ENCODE measurements around the gene SCUBE3. TPM values are rescaled to one million over a fixed set of nuclear protein-coding genes. Genes with fewer than 3 reads are reported as not detected.
A peak's percentile ranks its signal among the peaks of the same experiment; 100 is the strongest.

The SCUBE3 gene
- total and polyA plus RNA-seq, 2 experiments from 2014 or later = 24.0 to 31.5 TPM

DNA sequence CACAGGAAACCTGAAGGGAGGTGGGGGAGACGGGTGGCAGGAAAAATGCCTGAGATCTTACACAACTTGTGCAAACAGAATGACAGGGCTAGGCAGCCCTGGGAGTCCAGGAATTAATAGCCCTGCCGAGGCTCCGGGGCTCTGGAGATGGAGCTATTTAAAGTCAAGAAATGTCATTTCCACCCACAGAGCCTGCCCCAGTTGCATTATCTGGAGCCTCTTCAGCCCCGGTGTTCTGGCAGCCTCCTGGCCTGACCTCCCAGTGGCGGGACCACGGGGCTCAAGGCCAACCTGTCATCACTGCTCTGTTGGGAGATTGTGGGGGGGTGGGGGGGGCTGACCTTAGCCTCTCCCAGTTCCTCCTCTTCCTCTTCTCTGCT is 28.5 kb upstream of the SCUBE3 start:
- H3K9me3 ChIP-seq (ENCODE audit: low read depth) = no peaks in the 10 kb centered on the region
- peaks cover 48% of the 10 kb centered on the region for H3F3A ChIP-seq (ENCODE audit: insufficient read depth)
- H3K27me3 ChIP-seq (replicated peaks; ENCODE audit: insufficient read depth) = no peaks in the 10 kb centered on the region
- peak; percentile 75 for DNase-seq
- no peaks in the 10 kb centered on the region for H3K9me2 ChIP-seq (ENCODE audit: insufficient read depth)
- H2AFZ ChIP-seq = peak overlapping the region; percentile 30; the same call in 1 of the 2 replicates
- peak overlapping the region; percentile 41 for H3K27ac ChIP-seq
- WGBS, 2 experiments (ENCODE audit: low coverage in 1 of 2, low lambda C conversion rate in 2 of 2, missing lambda C conversion rate in 2 of 2) = 0 to 4% methylated on average over 3 to 6 of the region's 6 CpGs
- in situ Hi-C loops (cut with MboI) = no loop called here
- no peaks in the 10 kb centered on the region for H3K36me3 ChIP-seq (ENCODE audit: low read depth)
- peak overlapping the region; percentile 65 for H3K4me2 ChIP-seq (ENCODE audit: unreplicated experiment)
- no peak overlapping the region for H3K4me3 ChIP-seq
- no peaks in the 10 kb centered on the region for H3K79me2 ChIP-seq (ENCODE audit: insufficient read depth)
- H3K9ac ChIP-seq = no peak overlapping the region
- peaks cover 49% of the 10 kb centered on the region for H3K4me1 ChIP-seq (ENCODE audit: insufficient read depth)
- TF ChIP-seq EZH2 (IDR thresholded peaks at IDR 0.05; ENCODE audit: insufficient read depth, poor library complexity, severe bottlenecking) (no peak), EZH2phosphoT487 (IDR thresholded peaks at IDR 0.05; ENCODE audit: insufficient read depth, low read depth) (no peak)
- H4K20me1 ChIP-seq (ENCODE audit: insufficient read depth) = no peaks in the 10 kb centered on the region

- Histone ChIP-seq H3F3A (ENCODE audit: insufficient read depth) (peaks cover 41% of the 10 kb centered on the region), H3K36me3 (ENCODE audit: low read depth) (no peaks in the 10 kb centered on the region), H3K4me3 (no peak overlapping the region), H3K79me2 (ENCODE audit: insufficient read depth) (no peaks in the 10 kb centered on the region), H2AFZ (no peak overlapping the region), H3K27ac (peak overlapping the region; percentile 41; the same call in 1 of the 2 replicates), H3K9me3 (ENCODE audit: low read depth) (no peaks in the 10 kb centered on the region), H3K27me3 (replicated peaks; ENCODE audit: insufficient read depth) (no peaks in the 10 kb centered on the region), H3K4me1 (ENCODE audit: insufficient read depth) (peaks cover 47% of the 10 kb centered on the region), H3K9me2 (ENCODE audit: insufficient read depth) (no peaks in the 10 kb centered on the region), H4K20me1 (ENCODE audit: insufficient read depth) (no peaks in the 10 kb centered on the region), H3K4me2 (ENCODE audit: unreplicated experiment) (no peak overlapping the region), H3K9ac (no peak overlapping the region)
- no peak for TF ChIP-seq EZH2phosphoT487 (IDR thresholded peaks at IDR 0.05; ENCODE audit: insufficient read depth, low read depth)
- no peak for TF ChIP-seq EZH2 (IDR thresholded peaks at IDR 0.05; ENCODE audit: insufficient read depth, poor library complexity, severe bottlenecking)
- no peak for DNase-seq
- WGBS, 2 experiments (ENCODE audit: low coverage in 1 of 2, low lambda C conversion rate in 2 of 2, missing lambda C conversion rate in 2 of 2) = 92 to 94% methylated on average over 1 of the region's 1 CpG
- in situ Hi-C loops (cut with MboI) = no loop called here
These were observed 27.8 kb upstream of the SCUBE3 start for GRCh38 chr6:35185971-35186370.

DNA sequence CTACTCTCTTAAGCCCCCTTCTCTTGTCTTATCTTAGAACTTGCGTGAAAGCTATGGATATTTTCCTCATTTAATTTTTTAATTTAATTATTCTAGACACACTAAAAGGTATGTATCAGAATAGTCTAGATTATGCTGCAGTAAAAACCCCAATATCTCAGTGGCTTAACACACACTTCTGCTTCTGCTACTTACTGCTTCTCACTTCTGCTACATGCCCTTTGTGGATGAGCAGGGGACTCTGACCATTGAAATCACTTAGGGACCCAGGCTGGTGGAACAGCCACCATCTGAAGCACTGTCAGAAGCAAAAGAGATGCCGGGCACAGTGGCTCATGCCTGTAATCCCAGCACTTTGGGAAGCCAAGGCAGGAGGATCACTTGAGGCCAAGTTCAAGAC is 27.2 kb upstream of the SCUBE3 start:
- Histone ChIP-seq H3K4me3 (no peak overlapping the region), H3K9me2 (ENCODE audit: insufficient read depth) (no peaks in the 10 kb centered on the region), H4K20me1 (ENCODE audit: insufficient read depth) (no peaks in the 10 kb centered on the region), H3F3A (ENCODE audit: insufficient read depth) (peaks cover 35% of the 10 kb centered on the region), H3K4me1 (ENCODE audit: insufficient read depth) (peaks cover 41% of the 10 kb centered on the region), H3K4me2 (ENCODE audit: unreplicated experiment) (no peak overlapping the region), H3K9me3 (ENCODE audit: low read depth) (no peaks in the 10 kb centered on the region), H3K27me3 (replicated peaks; ENCODE audit: insufficient read depth) (no peaks in the 10 kb centered on the region), H2AFZ (no peak overlapping the region), H3K79me2 (ENCODE audit: insufficient read depth) (no peaks in the 10 kb centered on the region), H3K27ac (no peak overlapping the region), H3K36me3 (ENCODE audit: low read depth) (no peaks in the 10 kb centered on the region), H3K9ac (no peak overlapping the region)
- WGBS, 2 experiments (ENCODE audit: low coverage in 1 of 2, low lambda C conversion rate in 2 of 2, missing lambda C conversion rate in 2 of 2) = 100% methylated on average over 2 of the region's 2 CpGs
- in situ Hi-C loops (cut with MboI) = no loop called here
- TF ChIP-seq EZH2phosphoT487 (IDR thresholded peaks at IDR 0.05; ENCODE audit: insufficient read depth, low read depth) (no peak), EZH2 (IDR thresholded peaks at IDR 0.05; ENCODE audit: insufficient read depth, poor library complexity, severe bottlenecking) (no peak)
- DNase-seq = no peak

DNA sequence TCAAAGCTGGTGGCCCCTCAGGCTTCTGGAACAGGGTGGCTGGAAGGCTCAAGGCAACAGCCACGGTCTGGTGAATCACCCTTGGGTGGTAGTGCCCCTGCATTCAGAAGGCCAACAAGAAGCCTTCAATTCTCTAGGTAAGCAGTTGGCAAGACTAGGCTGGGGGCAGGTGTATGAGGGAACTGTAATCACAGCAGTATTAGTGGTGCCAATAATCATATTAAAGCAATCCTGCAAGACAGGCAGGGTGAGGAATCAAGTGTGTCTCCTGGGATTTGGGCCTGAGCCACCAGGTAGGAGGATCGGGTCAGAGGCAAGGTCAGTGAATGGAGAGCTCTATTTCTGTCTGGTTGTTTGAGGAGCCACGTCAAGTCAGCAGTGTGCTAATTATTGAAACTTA is 24.9 kb upstream of the SCUBE3 start:
- peaks cover 19% of the 10 kb centered on the region for H3F3A ChIP-seq (ENCODE audit: insufficient read depth)
- WGBS, 2 experiments (ENCODE audit: low coverage in 1 of 2, low lambda C conversion rate in 2 of 2, missing lambda C conversion rate in 2 of 2) = 77 to 82% methylated on average over 3 of the region's 3 CpGs
- H3K4me1 ChIP-seq (ENCODE audit: insufficient read depth) = peaks cover 28% of the 10 kb centered on the region
- TF ChIP-seq EZH2 (IDR thresholded peaks at IDR 0.05; ENCODE audit: insufficient read depth, poor library complexity, severe bottlenecking) = no peak
- TF ChIP-seq EZH2phosphoT487 (IDR thresholded peaks at IDR 0.05; ENCODE audit: insufficient read depth, low read depth) = no peak
- no peaks in the 10 kb centered on the region for H3K36me3 ChIP-seq (ENCODE audit: low read depth)
- in situ Hi-C loops (cut with MboI) = no loop called here
- H3K4me3 ChIP-seq = no peak overlapping the region
- no peak for DNase-seq
- H3K4me2 ChIP-seq (ENCODE audit: unreplicated experiment) = no peak overlapping the region
- no peak overlapping the region for H2AFZ ChIP-seq
- no peaks in the 10 kb centered on the region for H3K9me3 ChIP-seq (ENCODE audit: low read depth)
- H4K20me1 ChIP-seq (ENCODE audit: insufficient read depth) = no peaks in the 10 kb centered on the region
- H3K27me3 ChIP-seq (replicated peaks; ENCODE audit: insufficient read depth) = no peaks in the 10 kb centered on the region
- H3K79me2 ChIP-seq (ENCODE audit: insufficient read depth) = no peaks in the 10 kb centered on the region
- H3K9me2 ChIP-seq (ENCODE audit: insufficient read depth) = no peaks in the 10 kb centered on the region
- no peak overlapping the region for H3K9ac ChIP-seq
- H3K27ac ChIP-seq = no peak overlapping the region

GRCh38 chr6:35190306-35190705 is 23.4 kb upstream of the SCUBE3 start:
- Histone ChIP-seq H3K9me2 (ENCODE audit: insufficient read depth) (no peaks in the 10 kb centered on the region), H2AFZ (no peak overlapping the region), H3F3A (ENCODE audit: insufficient read depth) (peaks cover 6% of the 10 kb centered on the region; the same call in 1 of the 2 replicates), H3K9me3 (ENCODE audit: low read depth) (no peaks in the 10 kb centered on the region), H3K27me3 (replicated peaks; ENCODE audit: insufficient read depth) (no peaks in the 10 kb centered on the region), H3K4me3 (no peak overlapping the region), H3K27ac (no peak overlapping the region), H3K79me2 (ENCODE audit: insufficient read depth) (no peaks in the 10 kb centered on the region), H3K4me2 (ENCODE audit: unreplicated experiment) (no peak overlapping the region), H4K20me1 (ENCODE audit: insufficient read depth) (no peaks in the 10 kb centered on the region), H3K9ac (no peak overlapping the region), H3K36me3 (ENCODE audit: low read depth) (no peaks in the 10 kb centered on the region), H3K4me1 (ENCODE audit: insufficient read depth) (peaks cover 17% of the 10 kb centered on the region)
- TF ChIP-seq EZH2phosphoT487 (IDR thresholded peaks at IDR 0.05; ENCODE audit: insufficient read depth, low read depth) (no peak), EZH2 (IDR thresholded peaks at IDR 0.05; ENCODE audit: insufficient read depth, poor library complexity, severe bottlenecking) (no peak)
- DNase-seq = peak; percentile 59
- in situ Hi-C loops (cut with MboI) = no loop called here

Measured in GM23248 (cell line).